ENCODE measurements around the gene ZCCHC12.

GRCh38 chrX:118855681-118856310 lies 32.2 kb downstream of the ZCCHC12 start:
- TF ChIP-seq EZH2phosphoT487 (IDR thresholded peaks at IDR 0.05) (no peak), CTCF (IDR thresholded peaks at IDR 0.05) (no peak), EZH2 (IDR thresholded peaks at IDR 0.05) (no peak)

Measured in neural progenitor cell (in vitro differentiated cells).